Osteocyte (in vitro differentiated cells): ENCODE data around the gene EXD3. TPM values are rescaled to one million over a fixed set of nuclear protein-coding genes. Genes with fewer than 3 reads are reported as not detected.
"Not testable (repeated sequence)": the region's sequence is repeated elsewhere in the genome, so short reads cannot be mapped to it uniquely, and the experiment has no call there.

Experiments
- DNase-seq: peaks from one replicate; pipeline ENCODE4 v3.0.0; 2021; ENCODE audit warnings: mixed read lengths; ENCODE audit not compliant: unreplicated experiment; ENCODE audit errors: extremely low spot score
- H3K27ac Mint-ChIP-seq: one replicate; pipeline ENCODE4 v1.8.0; 2021; ENCODE audit warnings: mild to moderate bottlenecking, mixed read lengths; ENCODE audit not compliant: unreplicated experiment
- H3K27me3 Mint-ChIP-seq: one replicate; pipeline ENCODE4 v1.8.0; 2021; ENCODE audit warnings: mixed read lengths; ENCODE audit not compliant: unreplicated experiment
- H3K36me3 Mint-ChIP-seq: one replicate; pipeline ENCODE4 v1.8.0; 2021; ENCODE audit warnings: mixed read lengths; ENCODE audit not compliant: unreplicated experiment
- H3K4me1 Mint-ChIP-seq: one replicate; pipeline ENCODE4 v1.8.0; 2021; ENCODE audit warnings: mixed read lengths; ENCODE audit not compliant: unreplicated experiment
- H3K4me3 Mint-ChIP-seq: one replicate; pipeline ENCODE4 v1.8.0; 2021; ENCODE audit warnings: mild to moderate bottlenecking, moderate library complexity, mixed read lengths; ENCODE audit not compliant: unreplicated experiment
- H3K9me3 Mint-ChIP-seq: one replicate; pipeline ENCODE4 v1.8.0; 2021; ENCODE audit warnings: mixed read lengths; ENCODE audit not compliant: unreplicated experiment
- total RNA-seq: library from RNA; stranded (reverse); gene quantifications from 2 replicates; pipeline ENCODE4 v1.2.1, GENCODE V29; 2021
- TF ChIP-seq, protein P1 (sequence below): fragments of 200-600 bp; sonication (generic); IDR thresholded peaks from 2 replicates; pipeline ENCODE4 v1.5.0; 2021; ENCODE audit warnings: antibody characterized with exemption, mild to moderate bottlenecking, moderate library complexity

Gene EXD3
- total RNA-seq, 1 donor from 2014 or later: 21.5 TPM

DNA sequence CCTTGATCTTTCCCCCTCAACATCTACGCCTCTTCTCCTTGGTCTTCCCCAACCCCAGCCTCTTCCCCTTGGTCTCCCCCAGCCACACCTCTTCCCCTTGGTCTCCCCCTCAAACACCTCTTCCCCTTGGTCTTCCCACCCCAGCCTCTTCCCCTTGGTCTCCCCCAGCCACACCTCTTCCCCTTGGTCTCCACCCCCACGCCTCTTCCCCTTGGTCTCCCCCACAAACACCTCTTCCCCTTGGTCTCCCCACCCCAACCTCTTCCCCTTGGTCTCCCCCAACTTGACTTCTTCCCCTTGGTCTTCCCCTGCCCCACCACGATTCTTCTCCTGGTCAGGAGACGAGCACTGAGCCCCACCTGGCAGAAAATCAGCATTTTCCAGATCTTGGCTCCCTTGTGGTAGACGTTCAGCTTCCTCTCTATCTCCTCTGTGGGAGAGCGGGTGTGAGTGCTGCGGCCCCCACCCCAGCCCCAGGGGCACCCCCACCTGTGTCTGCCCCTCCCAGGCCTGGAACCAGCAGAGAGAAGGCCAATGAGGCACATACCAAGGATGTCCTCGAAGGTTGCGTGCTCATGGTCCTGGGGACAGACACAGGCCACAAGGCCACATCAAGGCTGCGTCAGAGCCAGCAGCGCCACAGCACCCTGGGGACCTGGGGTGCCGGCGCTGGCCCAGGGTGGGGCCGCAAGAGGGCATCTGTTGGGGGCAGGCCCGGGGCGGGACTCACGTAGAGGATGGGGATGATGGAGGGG is 29.2 kb upstream of the EXD3 start:
- DNase-seq: no peak
- H3K27ac Mint-ChIP-seq: no peak overlapping the region
- H3K36me3 Mint-ChIP-seq: peaks cover 3% of the 10 kb centered on the region
- no peaks in the 10 kb centered on the region for H3K27me3 Mint-ChIP-seq
- TF ChIP-seq, protein P1, sequence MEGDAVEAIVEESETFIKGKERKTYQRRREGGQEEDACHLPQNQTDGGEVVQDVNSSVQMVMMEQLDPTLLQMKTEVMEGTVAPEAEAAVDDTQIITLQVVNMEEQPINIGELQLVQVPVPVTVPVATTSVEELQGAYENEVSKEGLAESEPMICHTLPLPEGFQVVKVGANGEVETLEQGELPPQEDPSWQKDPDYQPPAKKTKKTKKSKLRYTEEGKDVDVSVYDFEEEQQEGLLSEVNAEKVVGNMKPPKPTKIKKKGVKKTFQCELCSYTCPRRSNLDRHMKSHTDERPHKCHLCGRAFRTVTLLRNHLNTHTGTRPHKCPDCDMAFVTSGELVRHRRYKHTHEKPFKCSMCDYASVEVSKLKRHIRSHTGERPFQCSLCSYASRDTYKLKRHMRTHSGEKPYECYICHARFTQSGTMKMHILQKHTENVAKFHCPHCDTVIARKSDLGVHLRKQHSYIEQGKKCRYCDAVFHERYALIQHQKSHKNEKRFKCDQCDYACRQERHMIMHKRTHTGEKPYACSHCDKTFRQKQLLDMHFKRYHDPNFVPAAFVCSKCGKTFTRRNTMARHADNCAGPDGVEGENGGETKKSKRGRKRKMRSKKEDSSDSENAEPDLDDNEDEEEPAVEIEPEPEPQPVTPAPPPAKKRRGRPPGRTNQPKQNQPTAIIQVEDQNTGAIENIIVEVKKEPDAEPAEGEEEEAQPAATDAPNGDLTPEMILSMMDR: no peak
- H3K4me1 Mint-ChIP-seq: peaks cover 36% of the 10 kb centered on the region
- H3K4me3 Mint-ChIP-seq: no peak overlapping the region
- H3K9me3 Mint-ChIP-seq: no peaks in the 10 kb centered on the region

DNA sequence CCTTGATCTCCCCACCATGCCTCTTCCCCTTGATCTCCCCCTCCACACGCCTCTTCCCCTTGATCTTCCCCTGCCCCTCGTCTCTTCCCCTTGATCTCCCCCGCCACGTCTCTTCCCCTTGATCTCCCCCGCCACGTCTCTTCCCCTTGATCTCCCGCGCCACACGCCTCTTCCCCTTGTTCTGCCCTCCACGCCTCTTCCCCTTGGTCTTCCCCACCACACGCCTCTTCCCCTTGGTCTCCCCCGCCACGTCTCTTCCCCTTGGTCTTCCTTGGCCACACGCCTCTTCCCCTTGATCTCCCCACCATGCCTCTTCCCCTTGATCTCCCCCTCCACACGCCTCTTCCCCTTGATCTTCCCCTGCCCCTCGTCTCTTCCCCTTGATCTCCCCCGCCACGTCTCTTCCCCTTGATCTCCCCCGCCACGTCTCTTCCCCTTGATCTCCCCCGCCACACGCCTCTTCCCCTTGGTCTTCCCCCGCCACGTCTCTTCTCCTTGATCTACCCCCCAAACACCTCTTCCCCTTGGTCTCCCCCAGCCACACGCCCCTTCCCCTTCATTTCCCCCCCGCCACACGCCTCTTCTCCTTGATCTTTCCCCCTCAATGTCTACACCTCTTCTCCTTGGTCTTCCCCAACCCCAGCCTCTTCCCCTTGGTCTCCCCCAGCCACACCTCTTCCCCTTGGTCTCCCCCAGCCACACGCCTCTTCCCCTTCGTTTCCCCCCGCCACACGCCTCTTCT is 28.5 kb upstream of the EXD3 start:
- DNase-seq, H3K27me3 Mint-ChIP-seq, H3K4me3 Mint-ChIP-seq, H3K36me3 Mint-ChIP-seq, H3K9me3 Mint-ChIP-seq, H3K27ac Mint-ChIP-seq: not testable (repeated sequence)
- peaks cover 36% of the 10 kb centered on the region for H3K4me1 Mint-ChIP-seq

DNA sequence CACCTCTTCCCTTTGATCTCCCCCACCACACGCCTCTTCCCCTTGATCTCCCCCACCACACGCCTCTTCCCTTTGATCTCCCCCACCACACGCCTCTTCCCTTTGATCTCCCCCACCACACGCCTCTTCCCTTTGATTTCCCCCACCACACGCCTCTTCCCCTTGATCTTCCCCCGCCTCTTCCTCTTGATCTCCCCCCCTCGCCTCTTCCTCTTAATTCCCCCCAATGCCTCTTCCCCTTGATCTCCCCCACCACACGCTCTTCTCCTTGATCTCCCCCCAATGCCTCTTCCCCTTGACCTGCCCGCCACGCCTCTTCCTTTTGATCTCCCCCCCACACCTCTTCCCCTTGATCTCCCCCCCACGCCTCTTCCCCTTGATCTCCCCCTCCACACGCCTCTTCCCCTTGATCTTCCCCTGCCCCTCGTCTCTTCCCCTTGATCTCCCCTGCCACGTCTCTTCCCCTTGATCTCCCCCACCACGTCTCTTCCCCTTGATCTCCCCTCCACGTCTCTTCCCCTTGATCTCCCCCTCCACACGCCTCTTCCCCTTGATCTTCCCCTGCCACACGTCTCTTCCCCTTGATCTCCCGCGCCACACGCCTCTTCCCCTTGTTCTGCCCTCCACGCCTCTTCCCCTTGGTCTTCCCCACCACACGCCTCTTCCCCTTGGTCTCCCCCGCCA is 27.7 kb upstream of the EXD3 start:
- not testable (repeated sequence) for H3K36me3 Mint-ChIP-seq, H3K9me3 Mint-ChIP-seq, H3K4me3 Mint-ChIP-seq, DNase-seq, H3K27me3 Mint-ChIP-seq, H3K27ac Mint-ChIP-seq
- H3K4me1 Mint-ChIP-seq: peaks cover 33% of the 10 kb centered on the region

DNA sequence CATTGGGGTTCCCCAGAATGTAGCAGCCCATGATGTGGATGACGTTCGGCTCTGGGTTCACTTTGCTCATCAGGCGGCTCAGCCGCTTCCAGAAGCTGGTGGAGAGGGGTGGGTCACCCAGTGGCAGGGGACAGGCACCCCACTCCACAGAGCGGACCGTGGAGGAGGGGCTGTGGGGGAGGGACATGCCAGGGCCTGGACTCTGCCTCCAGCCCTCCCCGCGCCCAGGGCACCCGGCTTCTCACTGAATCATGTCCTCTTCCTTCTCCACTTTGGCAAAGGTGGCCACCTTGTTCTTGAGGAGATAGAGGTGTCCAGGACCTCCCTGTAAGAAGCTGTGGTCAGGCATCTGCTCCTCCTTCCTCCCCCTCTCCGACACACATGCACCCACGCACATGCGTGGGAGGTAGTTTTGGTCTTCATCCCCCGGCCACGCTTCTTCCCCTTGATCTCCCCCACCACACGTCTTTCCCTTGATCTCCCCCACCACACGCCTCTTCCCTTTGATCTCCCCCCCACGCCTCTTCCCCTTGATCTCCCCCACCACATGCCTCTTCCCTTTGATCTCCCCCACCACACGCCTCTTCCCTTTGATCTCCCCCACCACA is 27.1 kb upstream of the EXD3 start:
- H3K36me3 Mint-ChIP-seq: no peaks in the 10 kb centered on the region
- no peak overlapping the region for H3K4me3 Mint-ChIP-seq
- no peak for DNase-seq
- H3K27ac Mint-ChIP-seq: no peak overlapping the region
- H3K27me3 Mint-ChIP-seq: no peaks in the 10 kb centered on the region
- H3K9me3 Mint-ChIP-seq: no peaks in the 10 kb centered on the region
- H3K4me1 Mint-ChIP-seq: peaks cover 35% of the 10 kb centered on the region
- TF ChIP-seq, protein P1: no peak

DNA sequence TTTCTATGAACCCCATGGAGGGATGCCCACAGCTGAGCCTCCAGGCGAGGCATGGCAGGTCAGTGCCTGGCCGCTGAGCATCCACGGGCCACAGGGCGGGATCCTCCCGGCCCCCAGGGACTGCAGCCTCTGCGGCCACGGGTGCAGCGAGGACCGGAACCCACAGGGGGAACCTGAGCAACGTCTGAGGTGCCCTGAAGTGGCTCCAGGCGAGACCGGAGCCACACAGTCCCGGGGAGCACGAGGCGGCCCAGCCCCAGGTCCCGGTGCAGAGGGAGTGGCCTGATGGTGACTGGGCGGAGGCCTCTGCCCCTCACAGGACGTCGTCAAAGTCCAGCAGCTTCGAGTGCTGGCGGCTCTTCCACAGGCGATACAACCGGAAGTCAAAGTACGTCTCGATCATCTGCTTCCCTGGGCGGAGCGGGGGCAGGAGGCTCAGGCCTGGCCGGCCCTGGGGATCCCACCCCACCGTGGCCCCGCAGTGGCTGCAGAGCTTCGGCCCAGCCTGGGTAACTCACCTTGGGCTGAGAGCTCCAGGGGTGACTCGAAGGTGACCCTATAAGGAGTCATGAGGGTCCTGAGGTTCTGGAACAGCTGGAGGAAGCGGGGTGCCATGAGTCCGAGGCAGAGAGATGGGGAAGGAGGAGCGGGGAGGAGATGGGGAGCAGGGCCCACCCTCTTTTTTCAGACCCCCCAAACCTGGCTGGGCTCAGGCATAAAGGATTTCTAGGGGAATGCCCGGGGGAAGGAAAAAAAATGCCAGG is 26.3 kb upstream of the EXD3 start:
- Mint-ChIP-seq H3K27me3 (no peaks in the 10 kb centered on the region), H3K4me1 (peaks cover 32% of the 10 kb centered on the region), H3K27ac (no peak overlapping the region), H3K4me3 (no peak overlapping the region), H3K9me3 (no peaks in the 10 kb centered on the region), H3K36me3 (no peaks in the 10 kb centered on the region)
- no peak for DNase-seq
- TF ChIP-seq, protein P1: no peak
